HEK293T (cell line): ENCODE results near the gene APBB2.

Experiments
- CTCF ChIA-PET: fragments of 350-600 bp; formaldehyde crosslinking; extraction: SDS; loops from one replicate; lab custom pipeline; 2021; ENCODE audit warnings: antibody characterized with exemption, inconsistent platforms; lab: Yijun Ruan, JAX
- POLR2A ChIA-PET: fragments of 350-600 bp; formaldehyde crosslinking; extraction: SDS; loops from one replicate; lab custom pipeline; 2020; ENCODE audit warnings: antibody characterized with exemption, inconsistent platforms; lab: Yijun Ruan, JAX
- DNase-seq: peaks from one replicate; pipeline ENCODE4 v3.0.0; 2012; ENCODE audit warnings: mixed read lengths; ENCODE audit errors: extremely low spot score
- ARNT ChIP-seq: fragments of 450-650 bp; IDR thresholded peaks from 2 replicates; pipeline ENCODE4 v1.6.1; 2017; ENCODE audit warnings: mild to moderate bottlenecking
- BHLHE40 ChIP-seq: fragments of 450-650 bp; IDR thresholded peaks from 2 replicates; pipeline ENCODE4 v1.6.1; 2016; ENCODE audit warnings: mild to moderate bottlenecking, moderate library complexity, borderline replicate concordance
- CTBP1 ChIP-seq: fragments of 450-650 bp; IDR thresholded peaks from 2 replicates; pipeline ENCODE4 v1.6.1; 2016; ENCODE audit warnings: borderline replicate concordance
- ELF4 ChIP-seq: fragments of 450-650 bp; IDR thresholded peaks from 2 replicates; pipeline ENCODE4 v1.6.1; 2017; ENCODE audit warnings: antibody characterized with exemption
- FOXA1 ChIP-seq: fragments of 450-650 bp; IDR thresholded peaks from 2 replicates; pipeline ENCODE4 v1.6.1; 2016; ENCODE audit warnings: mild to moderate bottlenecking
- FOXK2 ChIP-seq: fragments of 450-650 bp; IDR thresholded peaks from 2 replicates; pipeline ENCODE4 v1.6.1; 2016; ENCODE audit warnings: mild to moderate bottlenecking
- FOXM1 ChIP-seq: fragments of 450-650 bp; IDR thresholded peaks from 2 replicates; pipeline ENCODE4 v1.6.1; 2017; ENCODE audit warnings: mild to moderate bottlenecking, borderline replicate concordance
- HDGF ChIP-seq: fragments of 450-650 bp; IDR thresholded peaks from 2 replicates; pipeline ENCODE4 v1.6.1; 2017; ENCODE audit warnings: antibody characterized with exemption, borderline replicate concordance
- L3MBTL2 ChIP-seq: fragments of 450-650 bp; conservative IDR thresholded peaks from 2 replicates; pipeline ENCODE4 v1.6.1; 2016; ENCODE audit warnings: mild to moderate bottlenecking
- LEF1 ChIP-seq: fragments of 450-650 bp; IDR thresholded peaks from 2 replicates; pipeline ENCODE4 v1.6.1; 2017; ENCODE audit warnings: mild to moderate bottlenecking, borderline replicate concordance
- NFRKB ChIP-seq: fragments of 450-650 bp; IDR thresholded peaks from 2 replicates; pipeline ENCODE4 v1.6.1; 2016; ENCODE audit warnings: mild to moderate bottlenecking, moderate library complexity
- PKNOX1 ChIP-seq: fragments of 450-650 bp; IDR thresholded peaks from 2 replicates; pipeline ENCODE4 v1.6.1; 2016
- SP1 ChIP-seq: fragments of 450-650 bp; IDR thresholded peaks from 2 replicates; pipeline ENCODE4 v1.6.1; 2017
- SUZ12 ChIP-seq: fragments of 450-650 bp; IDR thresholded peaks from 2 replicates; pipeline ENCODE4 v1.6.1; 2016; ENCODE audit warnings: mild to moderate bottlenecking
- TARDBP ChIP-seq: fragments of 450-650 bp; IDR thresholded peaks from 2 replicates; pipeline ENCODE4 v1.6.1; 2016
- ZNF384 ChIP-seq: fragments of 450-650 bp; IDR thresholded peaks from 2 replicates; pipeline ENCODE4 v1.6.1; 2016

Gene APBB2

DNA sequence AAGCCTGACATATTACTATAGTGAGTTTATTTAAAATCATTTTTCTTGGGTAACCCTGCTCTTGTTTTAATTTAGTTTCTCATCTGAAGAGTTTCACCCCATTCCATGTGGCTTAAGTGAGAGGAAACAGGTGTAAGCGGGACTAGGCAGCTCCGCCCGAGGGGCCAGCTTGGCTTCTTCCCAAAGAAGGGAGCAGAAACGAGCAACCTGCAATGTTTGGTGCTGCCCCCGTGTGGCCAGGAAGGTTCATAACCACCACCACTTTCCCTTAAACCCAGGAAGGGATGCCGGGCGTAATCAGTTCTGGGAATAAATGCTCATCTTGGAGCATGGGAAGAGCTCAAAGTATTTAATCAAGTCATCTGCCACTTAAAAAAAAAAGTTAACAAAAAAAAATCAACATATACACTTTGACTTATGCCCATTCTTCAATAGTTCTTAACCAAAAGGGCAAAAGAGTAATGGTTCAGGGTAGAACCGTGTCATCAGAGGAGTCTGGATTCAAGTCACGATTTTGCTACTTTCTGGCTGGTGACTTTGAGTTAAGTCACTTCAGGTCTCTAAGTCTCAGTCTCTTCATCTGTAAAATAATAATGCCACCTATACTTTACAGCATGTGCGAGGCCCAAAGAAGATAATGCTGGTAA is 316.7 kb downstream of the APBB2 start:
- peak; percentile 79 for DNase-seq
- CTCF ChIA-PET, result interaction anchor here (0.8 to 1.5 kb wide), 9 partner anchors 9 to 57 kb away, joined by 3 to 12 read pairs (median 5); no protein-coding TSS in a partner anchor
- POLR2A ChIA-PET, result interaction anchor here (0.7 to 0.9 kb wide), 2 partner anchors 52 to 317 kb away, joined by 3 read pairs; partner anchors contain the start of gene APBB2
- TF ChIP-seq ZNF384, result no peak
- no peak for TF ChIP-seq NFRKB
- no peak for TF ChIP-seq HDGF

GRCh38 chr4:40890764-40891163 is 323.6 kb downstream of the APBB2 start:
- DNase-seq, result no peak
- ChIA-PET POLR2A (no interaction called here), CTCF (no interaction called here)
- TF ChIP-seq FOXA1 (no peak), SP1 (no peak), PKNOX1 (no peak), TARDBP (no peak), NFRKB (no peak), L3MBTL2 (no peak), FOXK2 (no peak), FOXM1 (no peak), SUZ12 (no peak), ZNF384 (no peak), LEF1 (no peak)

- POLR2A ChIA-PET, result no interaction called here
- TF ChIP-seq FOXM1 (no peak), SUZ12 (no peak), CTBP1 (no peak), PKNOX1 (no peak), L3MBTL2 (no peak), TARDBP (no peak), ARNT (no peak), FOXA1 (no peak)
- CTCF ChIA-PET, result no interaction called here
- no peak for DNase-seq
Measured at GRCh38 chr4:40890199-40890598, 324.1 kb downstream of the APBB2 start.

DNA sequence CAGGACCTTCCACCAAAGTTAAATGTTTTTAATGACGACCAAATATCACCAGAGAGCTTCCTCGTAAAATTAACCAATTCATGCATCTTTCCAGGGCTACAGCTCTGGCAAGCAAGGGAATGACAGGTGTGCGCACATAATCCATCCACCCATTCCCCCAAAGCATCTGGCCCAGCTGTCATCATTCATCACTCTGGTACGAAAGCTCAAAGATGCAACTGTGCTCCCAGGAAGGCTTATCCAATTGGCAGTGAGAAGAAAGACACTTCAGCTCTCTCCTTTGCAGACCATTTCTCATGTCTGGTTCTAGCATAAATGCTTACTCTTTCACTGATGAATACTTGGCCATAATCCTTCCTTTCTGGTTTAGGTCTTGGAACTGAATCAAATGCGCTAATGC is 325.4 kb downstream of the APBB2 start:
- ChIA-PET POLR2A (no interaction called here), CTCF (interaction anchor here (1.9 kb wide), 1 partner anchor 9 kb away, joined by 12 read pairs; no protein-coding TSS in a partner anchor)
- TF ChIP-seq FOXK2, result no peak
- TF ChIP-seq HDGF, result no peak
- TF ChIP-seq SP1, result no peak
- no peak for TF ChIP-seq NFRKB
- no peak for TF ChIP-seq FOXM1
- TF ChIP-seq LEF1, result no peak
- no peak for TF ChIP-seq TARDBP
- TF ChIP-seq L3MBTL2, result no peak
- no peak for TF ChIP-seq PKNOX1
- no peak for DNase-seq

DNA sequence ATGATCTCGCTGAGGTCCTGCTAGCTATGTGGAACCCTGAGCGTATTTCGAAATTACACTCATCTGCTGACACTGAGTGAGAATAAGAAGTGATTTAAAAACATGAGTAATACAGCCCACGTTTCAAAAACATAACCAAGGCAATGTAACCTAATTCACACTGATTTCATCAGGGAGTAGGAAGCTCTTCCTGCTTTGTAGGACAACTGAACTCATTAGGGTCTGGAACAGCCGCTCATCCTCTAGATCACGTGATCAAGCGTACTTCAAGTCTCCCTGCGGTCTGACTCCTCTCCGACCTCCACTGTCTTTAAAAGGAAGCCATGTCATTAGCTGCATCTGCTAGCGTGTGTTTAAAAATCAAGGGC is 326.6 kb downstream of the APBB2 start:
- CTCF ChIA-PET, result interaction anchor here (1.0 to 1.3 kb wide), 2 partner anchors 10 to 47 kb away, joined by 3 to 5 read pairs; no protein-coding TSS in a partner anchor
- DNase-seq, result no peak
- TF ChIP-seq NFRKB (no peak), ARNT (no peak), FOXA1 (no peak), SP1 (no peak), FOXM1 (no peak), ZNF384 (no peak), ELF4 (no peak), BHLHE40 (no peak), L3MBTL2 (no peak), PKNOX1 (no peak), TARDBP (no peak), HDGF (no peak), LEF1 (no peak), CTBP1 (no peak), SUZ12 (no peak), FOXK2 (no peak)
- POLR2A ChIA-PET, result no interaction called here

DNA sequence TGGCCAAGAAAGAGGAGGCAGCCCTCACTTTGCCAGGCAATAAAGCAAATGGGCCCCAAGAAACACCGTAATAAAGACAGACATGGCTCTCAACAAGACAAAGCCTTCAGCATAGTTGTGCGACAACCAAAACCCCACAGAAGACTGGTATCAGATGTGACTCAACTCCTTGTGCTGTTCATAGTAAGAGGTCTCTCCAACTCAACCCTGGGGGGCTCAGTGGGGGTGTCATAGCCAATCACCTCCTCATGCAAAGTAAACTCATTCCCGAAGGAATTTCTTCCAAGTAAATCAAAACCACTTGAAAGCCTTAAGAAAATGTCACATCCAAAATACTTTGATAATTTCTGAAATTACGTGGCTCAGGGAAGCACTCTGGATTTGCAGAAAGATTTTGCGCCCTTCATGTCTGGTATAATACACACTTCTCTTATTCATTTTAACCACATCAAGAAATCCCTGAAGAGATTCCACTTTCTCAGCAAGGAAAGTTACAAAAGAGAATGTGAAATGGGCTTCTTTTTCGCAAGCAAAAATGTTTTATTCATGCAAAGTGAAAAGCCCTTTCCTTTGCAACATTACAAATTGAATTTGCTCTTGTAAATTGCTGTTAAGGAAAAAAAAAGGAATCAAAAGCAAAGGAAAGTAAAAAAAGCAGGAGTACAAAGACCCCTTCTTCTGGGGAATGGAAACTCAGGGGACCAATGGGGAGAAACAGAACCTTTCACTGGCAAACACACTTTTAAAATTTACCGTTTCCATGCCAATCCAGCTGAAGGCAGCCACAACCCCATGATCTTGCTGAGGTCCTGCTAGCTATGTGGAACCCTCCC is 327.2 kb downstream of the APBB2 start:
- no peak for TF ChIP-seq SUZ12
- TF ChIP-seq PKNOX1, result no peak
- CTCF ChIA-PET, result interaction anchor here (1.3 kb wide), 1 partner anchor 10 kb away, joined by 5 read pairs; no protein-coding TSS in a partner anchor
- POLR2A ChIA-PET, result no interaction called here
- no peak for DNase-seq
